ENCODE measurements around the gene BCS1L.

BCS1L gene

DNA sequence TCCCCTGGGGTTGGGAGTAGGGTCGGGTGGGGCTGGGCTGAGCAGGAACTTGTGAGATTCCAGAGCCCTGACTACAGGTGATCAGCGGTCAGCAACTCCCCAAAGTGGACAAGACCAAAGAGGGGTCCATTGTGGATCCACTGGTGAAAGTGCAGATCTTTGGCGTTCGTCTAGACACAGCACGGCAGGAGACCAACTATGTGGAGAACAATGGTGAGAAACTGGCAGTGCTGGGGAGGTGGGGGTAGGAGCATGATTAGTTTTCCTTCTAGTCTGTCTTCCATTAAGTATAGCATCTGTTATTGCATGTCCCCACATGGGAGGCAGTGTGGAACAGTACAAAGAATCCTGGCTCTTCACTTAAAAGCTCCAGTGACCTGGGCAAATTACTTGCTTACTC lies 23.8 kb upstream of the BCS1L start:
- H3K9me3 ChIP-seq (ENCODE audit: control insufficient read depth in 2 of 2, low read length in 2 of 2), result no peaks in the 10 kb centered on the region
- H3K27ac ChIP-seq (ENCODE audit: low read depth in 2 of 2, low read length in 2 of 2), result no peak overlapping the region
- no peaks in the 10 kb centered on the region for H3K4me1 ChIP-seq (ENCODE audit: control insufficient read depth in 2 of 2, insufficient read depth in 2 of 2, low read length in 2 of 2)
- H3K27me3 ChIP-seq (ENCODE audit: control insufficient read depth in 2 of 2, insufficient read depth in 2 of 2, low read length in 2 of 2), result no peaks in the 10 kb centered on the region
- no peak overlapping the region for H3K9ac ChIP-seq (ENCODE audit: low read depth in 1 of 2, low read length in 2 of 2)
- peaks cover 57 to 58% of the 10 kb centered on the region in 2 donors for H3K36me3 ChIP-seq (ENCODE audit: control insufficient read depth in 2 of 2, insufficient read depth in 2 of 2, low read length in 2 of 2)
- no peak overlapping the region for H3K4me3 ChIP-seq (ENCODE audit: low read length in 2 of 2)

DNA sequence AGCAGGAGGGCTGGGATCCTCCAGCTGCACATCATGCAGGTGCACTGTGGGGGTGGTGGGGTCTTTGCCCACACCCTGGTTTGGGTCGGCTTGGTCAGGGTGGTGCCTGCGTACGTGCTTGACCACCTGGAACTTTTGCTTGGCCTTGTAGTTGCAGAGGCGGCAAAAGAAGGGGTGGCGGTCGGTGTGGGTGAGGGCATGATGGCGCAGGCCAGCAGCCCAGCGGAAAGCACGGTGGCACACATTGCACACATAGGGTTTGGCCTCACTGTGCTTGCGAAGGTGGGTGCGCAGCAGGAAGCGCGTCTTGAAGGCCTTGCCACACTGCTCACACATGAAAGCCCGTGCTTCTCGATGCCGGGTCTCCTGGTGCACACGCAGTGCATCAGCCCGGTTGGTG lies 21.1 kb upstream of the BCS1L start:
- H3K9ac ChIP-seq (ENCODE audit: low read depth in 1 of 2, low read length in 2 of 2), result no peak overlapping the region
- H3K27me3 ChIP-seq (ENCODE audit: control insufficient read depth in 2 of 2, insufficient read depth in 2 of 2, low read length in 2 of 2), result no peaks in the 10 kb centered on the region
- H3K4me3 ChIP-seq (ENCODE audit: low read length in 2 of 2), result no peak overlapping the region
- no peaks in the 10 kb centered on the region for H3K9me3 ChIP-seq (ENCODE audit: control insufficient read depth in 2 of 2, low read length in 2 of 2)
- H3K4me1 ChIP-seq (ENCODE audit: control insufficient read depth in 2 of 2, insufficient read depth in 2 of 2, low read length in 2 of 2), result no peaks in the 10 kb centered on the region
- H3K36me3 ChIP-seq (ENCODE audit: control insufficient read depth in 2 of 2, insufficient read depth in 2 of 2, low read length in 2 of 2), result peaks cover 70 to 72% of the 10 kb centered on the region in 2 donors
- H3K27ac ChIP-seq (ENCODE audit: low read depth in 2 of 2, low read length in 2 of 2), result no peak overlapping the region

DNA sequence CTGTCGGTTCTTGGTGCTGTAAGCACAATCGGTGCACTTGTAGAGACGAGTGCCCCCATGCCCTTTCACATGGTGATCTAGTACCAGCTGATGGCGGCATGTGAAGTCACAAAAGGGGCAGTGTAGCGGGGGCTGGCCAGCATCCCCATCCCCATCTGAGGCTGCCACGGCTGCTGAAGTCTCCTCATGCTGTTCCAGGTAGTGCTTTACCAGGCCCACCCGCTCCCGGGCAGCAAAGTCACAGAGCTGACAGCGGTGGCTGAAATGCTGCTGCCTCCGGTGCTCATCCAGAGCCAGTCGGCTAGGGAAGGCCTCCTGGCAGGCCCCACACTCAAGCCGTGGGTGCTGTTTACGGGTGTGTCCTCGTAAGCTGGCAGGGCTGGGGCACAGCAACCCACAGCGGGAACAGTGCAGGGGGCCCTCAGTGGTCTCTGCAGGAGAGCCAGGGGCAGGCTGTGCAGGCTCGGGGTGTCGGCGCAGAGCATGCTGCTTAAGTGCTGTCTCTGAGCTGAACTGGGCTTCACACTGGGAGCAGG lies 17.3 kb upstream of the BCS1L start:
- peaks cover 70 to 74% of the 10 kb centered on the region in 2 donors for H3K36me3 ChIP-seq (ENCODE audit: control insufficient read depth in 2 of 2, insufficient read depth in 2 of 2, low read length in 2 of 2)
- H3K4me3 ChIP-seq (ENCODE audit: low read length in 2 of 2), result no peak overlapping the region
- no peak overlapping the region for H3K9ac ChIP-seq (ENCODE audit: low read depth in 1 of 2, low read length in 2 of 2)
- H3K27me3 ChIP-seq (ENCODE audit: control insufficient read depth in 2 of 2, insufficient read depth in 2 of 2, low read length in 2 of 2), result no peaks in the 10 kb centered on the region
- H3K9me3 ChIP-seq (ENCODE audit: control insufficient read depth in 2 of 2, low read length in 2 of 2), result no peaks in the 10 kb centered on the region
- H3K27ac ChIP-seq (ENCODE audit: low read depth in 2 of 2, low read length in 2 of 2), result no peak overlapping the region
- H3K4me1 ChIP-seq (ENCODE audit: control insufficient read depth in 2 of 2, insufficient read depth in 2 of 2, low read length in 2 of 2), result no peaks in the 10 kb centered on the region

DNA sequence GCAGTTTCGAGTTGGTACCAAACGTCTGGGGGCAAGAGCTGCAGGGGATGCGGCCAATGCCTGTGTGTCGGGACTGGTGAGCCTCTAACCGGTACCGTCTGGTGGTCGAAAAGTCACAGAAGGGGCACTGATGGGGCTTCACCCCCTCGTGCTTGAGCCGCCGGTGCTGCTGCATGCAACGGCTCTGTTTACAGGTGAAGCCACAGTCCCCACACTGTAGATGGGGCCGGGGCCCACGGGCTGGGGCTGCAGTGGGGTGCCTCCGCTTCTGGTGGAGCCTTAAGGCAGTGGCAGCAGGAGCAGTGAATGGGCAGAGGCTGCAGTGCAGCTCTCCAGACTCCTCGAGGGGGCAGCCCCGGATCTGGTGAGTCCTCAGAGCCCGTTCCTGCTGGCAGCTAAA lies 16.7 kb upstream of the BCS1L start:
- Histone ChIP-seq H3K4me1 (ENCODE audit: control insufficient read depth in 2 of 2, insufficient read depth in 2 of 2, low read length in 2 of 2) (no peaks in the 10 kb centered on the region), H3K27ac (ENCODE audit: low read depth in 2 of 2, low read length in 2 of 2) (no peak overlapping the region), H3K4me3 (ENCODE audit: low read length in 2 of 2) (no peak overlapping the region), H3K36me3 (ENCODE audit: control insufficient read depth in 2 of 2, insufficient read depth in 2 of 2, low read length in 2 of 2) (peaks cover 71 to 73% of the 10 kb centered on the region in 2 donors), H3K27me3 (ENCODE audit: control insufficient read depth in 2 of 2, insufficient read depth in 2 of 2, low read length in 2 of 2) (no peaks in the 10 kb centered on the region), H3K9me3 (ENCODE audit: control insufficient read depth in 2 of 2, low read length in 2 of 2) (no peaks in the 10 kb centered on the region), H3K9ac (ENCODE audit: low read depth in 1 of 2, low read length in 2 of 2) (no peak overlapping the region)

DNA sequence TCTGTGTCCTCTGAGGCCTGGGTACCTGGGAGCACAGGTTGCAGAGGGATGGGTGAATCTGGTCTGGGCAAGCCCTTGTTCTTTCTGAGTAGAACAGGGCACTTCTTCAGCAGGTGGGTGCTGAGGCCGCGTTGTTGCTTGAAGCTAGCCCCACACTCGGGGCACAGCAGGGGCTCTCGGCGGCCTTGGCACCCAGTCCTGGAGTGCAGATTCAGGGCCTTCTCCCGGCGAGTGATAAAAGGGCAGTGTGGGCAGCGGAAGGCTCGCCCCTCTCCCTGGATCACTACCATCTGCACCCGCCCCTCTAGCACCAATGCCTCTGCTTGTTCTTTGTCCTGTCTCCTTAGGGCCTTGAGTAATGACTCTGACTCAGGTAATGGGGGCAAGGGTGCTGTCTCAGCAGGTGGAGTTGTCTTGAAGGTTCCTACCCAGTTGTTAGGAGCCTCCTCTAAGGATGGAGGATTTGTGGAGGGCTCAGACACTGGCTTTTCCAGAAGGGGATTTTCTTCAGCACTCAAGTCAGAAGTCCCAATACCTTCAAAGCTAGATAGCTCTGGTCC lies 15.7 kb upstream of the BCS1L start:
- no peak overlapping the region for H3K4me3 ChIP-seq (ENCODE audit: low read length in 2 of 2)
- H3K9me3 ChIP-seq (ENCODE audit: control insufficient read depth in 2 of 2, low read length in 2 of 2), result no peaks in the 10 kb centered on the region
- no peaks in the 10 kb centered on the region for H3K27me3 ChIP-seq (ENCODE audit: control insufficient read depth in 2 of 2, insufficient read depth in 2 of 2, low read length in 2 of 2)
- H3K27ac ChIP-seq (ENCODE audit: low read depth in 2 of 2, low read length in 2 of 2), result no peak overlapping the region
- no peak overlapping the region for H3K9ac ChIP-seq (ENCODE audit: low read depth in 1 of 2, low read length in 2 of 2)
- H3K4me1 ChIP-seq (ENCODE audit: control insufficient read depth in 2 of 2, insufficient read depth in 2 of 2, low read length in 2 of 2), result no peaks in the 10 kb centered on the region
- peaks cover 71 to 74% of the 10 kb centered on the region in 2 donors for H3K36me3 ChIP-seq (ENCODE audit: control insufficient read depth in 2 of 2, insufficient read depth in 2 of 2, low read length in 2 of 2)

DNA sequence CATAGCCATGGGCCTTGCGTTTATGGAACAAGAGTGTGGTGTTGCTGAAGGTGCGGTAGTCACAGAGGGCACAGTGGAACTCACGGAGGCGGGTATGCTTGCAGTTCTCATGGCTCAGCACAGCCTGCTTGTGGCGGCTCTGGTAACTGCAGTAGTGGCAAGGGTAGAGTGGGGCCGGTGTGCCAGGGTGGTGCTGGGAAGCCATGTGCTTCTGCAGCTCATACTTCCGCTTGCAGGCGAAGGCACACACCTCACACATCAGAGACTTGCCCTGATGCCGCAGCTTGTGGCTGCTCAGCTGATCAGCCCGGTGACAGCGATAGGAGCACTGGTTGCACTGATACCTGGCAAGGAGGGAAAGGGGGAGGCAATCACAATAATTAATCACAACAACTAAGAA lies 14.8 kb upstream of the BCS1L start:
- no peaks in the 10 kb centered on the region for H3K4me1 ChIP-seq (ENCODE audit: control insufficient read depth in 2 of 2, insufficient read depth in 2 of 2, low read length in 2 of 2)
- H3K27ac ChIP-seq (ENCODE audit: low read depth in 2 of 2, low read length in 2 of 2), result no peak overlapping the region
- no peak overlapping the region for H3K4me3 ChIP-seq (ENCODE audit: low read length in 2 of 2)
- H3K9me3 ChIP-seq (ENCODE audit: control insufficient read depth in 2 of 2, low read length in 2 of 2), result no peaks in the 10 kb centered on the region
- no peak overlapping the region for H3K9ac ChIP-seq (ENCODE audit: low read depth in 1 of 2, low read length in 2 of 2)
- H3K36me3 ChIP-seq (ENCODE audit: control insufficient read depth in 2 of 2, insufficient read depth in 2 of 2, low read length in 2 of 2), result peaks cover 73 to 74% of the 10 kb centered on the region in 2 donors
- no peaks in the 10 kb centered on the region for H3K27me3 ChIP-seq (ENCODE audit: control insufficient read depth in 2 of 2, insufficient read depth in 2 of 2, low read length in 2 of 2)

DNA sequence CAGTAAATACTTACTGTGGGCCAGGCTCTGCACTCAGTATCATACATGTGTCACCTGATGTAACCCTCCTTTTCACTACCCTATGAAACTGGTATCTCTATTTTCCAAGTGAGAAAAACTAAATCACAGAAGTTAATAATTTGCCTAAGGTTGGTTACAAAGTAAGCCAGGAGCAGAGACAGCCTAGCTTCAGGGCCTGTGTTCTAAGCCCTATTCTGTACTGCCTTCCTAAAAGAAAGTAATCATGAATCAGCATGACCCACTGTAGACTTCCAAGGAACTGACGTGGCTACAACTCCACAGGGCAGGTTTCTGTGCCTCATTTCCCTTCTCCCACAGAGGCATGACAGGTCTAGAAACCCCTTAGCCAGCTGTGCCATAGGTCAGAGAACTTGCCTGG lies 14.4 kb upstream of the BCS1L start:
- Histone ChIP-seq H3K9me3 (ENCODE audit: control insufficient read depth in 2 of 2, low read length in 2 of 2) (no peaks in the 10 kb centered on the region), H3K9ac (ENCODE audit: low read depth in 1 of 2, low read length in 2 of 2) (no peak overlapping the region), H3K4me3 (ENCODE audit: low read length in 2 of 2) (no peak overlapping the region), H3K4me1 (ENCODE audit: control insufficient read depth in 2 of 2, insufficient read depth in 2 of 2, low read length in 2 of 2) (no peaks in the 10 kb centered on the region), H3K27ac (ENCODE audit: low read depth in 2 of 2, low read length in 2 of 2) (no peak overlapping the region), H3K36me3 (ENCODE audit: control insufficient read depth in 2 of 2, insufficient read depth in 2 of 2, low read length in 2 of 2) (peaks cover 73 to 76% of the 10 kb centered on the region in 2 donors), H3K27me3 (ENCODE audit: control insufficient read depth in 2 of 2, insufficient read depth in 2 of 2, low read length in 2 of 2) (no peaks in the 10 kb centered on the region)

DNA sequence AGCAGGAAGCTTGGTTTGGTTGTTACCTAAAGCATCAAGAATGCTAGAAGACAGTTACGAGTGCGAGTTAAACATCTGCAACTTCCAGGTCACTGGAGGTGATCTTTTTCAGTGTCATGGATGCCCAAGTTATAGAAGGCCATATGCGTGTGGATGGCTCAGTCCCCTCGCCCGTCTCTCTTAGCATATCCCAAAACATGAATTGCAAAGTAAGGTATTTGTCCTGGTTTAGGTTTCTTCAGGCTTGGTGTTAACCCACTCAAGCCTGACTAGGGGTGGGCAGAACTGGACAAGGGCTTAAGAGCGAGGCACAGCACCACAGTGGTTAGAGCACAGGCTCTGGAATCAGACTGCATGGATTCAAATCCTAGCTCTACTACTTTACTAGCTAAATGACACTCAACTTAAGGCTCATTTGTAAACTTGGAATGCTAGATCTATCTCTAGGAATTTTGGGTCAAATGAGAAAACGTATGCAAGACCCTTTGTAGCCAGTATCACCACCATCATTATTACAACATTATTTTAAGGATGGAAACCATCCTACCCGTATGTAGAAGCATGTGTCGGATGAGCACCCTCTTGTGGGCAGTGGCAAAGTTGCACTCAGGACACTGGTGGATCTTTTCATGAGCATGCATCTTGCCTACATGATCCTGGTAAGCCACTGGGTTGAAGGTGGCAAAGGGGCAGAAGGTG lies 11.2 kb upstream of the BCS1L start:
- no peak overlapping the region for H3K9ac ChIP-seq (ENCODE audit: low read depth in 1 of 2, low read length in 2 of 2)
- H3K27ac ChIP-seq (ENCODE audit: low read depth in 2 of 2, low read length in 2 of 2), result no peak overlapping the region
- no peaks in the 10 kb centered on the region for H3K27me3 ChIP-seq (ENCODE audit: control insufficient read depth in 2 of 2, insufficient read depth in 2 of 2, low read length in 2 of 2)
- H3K4me3 ChIP-seq (ENCODE audit: low read length in 2 of 2), result no peak overlapping the region
- peaks cover 69 to 80% of the 10 kb centered on the region in 2 donors for H3K36me3 ChIP-seq (ENCODE audit: control insufficient read depth in 2 of 2, insufficient read depth in 2 of 2, low read length in 2 of 2)
- H3K9me3 ChIP-seq (ENCODE audit: control insufficient read depth in 2 of 2, low read length in 2 of 2), result no peaks in the 10 kb centered on the region
- no peaks in the 10 kb centered on the region for H3K4me1 ChIP-seq (ENCODE audit: control insufficient read depth in 2 of 2, insufficient read depth in 2 of 2, low read length in 2 of 2)

DNA sequence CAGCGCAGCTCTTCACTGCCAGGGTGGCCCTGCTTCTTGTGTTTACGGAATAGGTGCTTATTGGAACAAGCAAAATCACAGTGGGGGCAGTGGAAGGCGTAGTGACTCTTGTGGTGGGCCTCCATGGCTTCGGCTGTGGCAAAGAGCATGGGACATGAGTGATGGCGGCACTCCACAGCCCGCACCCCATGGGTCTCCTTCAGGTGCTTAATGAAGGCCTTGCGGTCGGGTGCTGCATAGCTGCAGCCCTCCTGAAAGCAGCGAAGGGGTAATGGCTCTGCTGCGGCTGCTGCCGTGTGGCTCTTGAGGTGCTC lies 10.7 kb upstream of the BCS1L start:
- Histone ChIP-seq H3K36me3 (ENCODE audit: control insufficient read depth in 2 of 2, insufficient read depth in 2 of 2, low read length in 2 of 2) (peaks cover 67 to 80% of the 10 kb centered on the region in 2 donors), H3K9ac (ENCODE audit: low read depth in 1 of 2, low read length in 2 of 2) (no peak overlapping the region), H3K27me3 (ENCODE audit: control insufficient read depth in 2 of 2, insufficient read depth in 2 of 2, low read length in 2 of 2) (no peaks in the 10 kb centered on the region), H3K4me3 (ENCODE audit: low read length in 2 of 2) (no peak overlapping the region), H3K4me1 (ENCODE audit: control insufficient read depth in 2 of 2, insufficient read depth in 2 of 2, low read length in 2 of 2) (no peaks in the 10 kb centered on the region), H3K9me3 (ENCODE audit: control insufficient read depth in 2 of 2, low read length in 2 of 2) (no peaks in the 10 kb centered on the region), H3K27ac (ENCODE audit: low read depth in 2 of 2, low read length in 2 of 2) (no peak overlapping the region)

DNA sequence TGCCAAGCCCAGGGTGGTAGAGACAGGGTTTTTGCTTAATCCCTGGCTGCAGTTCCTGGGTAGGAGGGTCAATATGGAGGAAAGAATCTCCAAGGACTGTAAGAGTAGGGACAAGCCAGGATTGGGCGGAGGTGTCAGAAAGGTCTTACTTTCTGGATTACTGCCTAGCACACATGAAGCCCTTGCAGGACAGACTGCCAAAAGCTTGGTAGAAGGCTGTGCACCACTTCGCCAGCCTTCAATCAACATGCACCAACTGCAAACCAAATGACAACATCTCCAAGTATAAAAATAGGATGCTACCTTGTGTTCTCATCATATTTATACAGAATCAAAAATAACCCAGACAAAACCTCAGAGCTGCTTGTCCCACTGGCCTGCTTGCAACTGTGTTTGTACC lies 3.7 kb upstream of the BCS1L start:
- H3K9me3 ChIP-seq (ENCODE audit: control insufficient read depth in 2 of 2, low read length in 2 of 2), result no peaks in the 10 kb centered on the region
- H3K27me3 ChIP-seq (ENCODE audit: control insufficient read depth in 2 of 2, insufficient read depth in 2 of 2, low read length in 2 of 2), result no peaks in the 10 kb centered on the region
- H3K9ac ChIP-seq (ENCODE audit: low read depth in 1 of 2, low read length in 2 of 2), result no peak overlapping the region
- no peak overlapping the region for H3K27ac ChIP-seq (ENCODE audit: low read depth in 2 of 2, low read length in 2 of 2)
- H3K4me1 ChIP-seq (ENCODE audit: control insufficient read depth in 2 of 2, insufficient read depth in 2 of 2, low read length in 2 of 2), result peaks cover 12 to 14% of the 10 kb centered on the region in 2 donors
- no peak overlapping the region for H3K4me3 ChIP-seq (ENCODE audit: low read length in 2 of 2)
- peaks cover 24 to 40% of the 10 kb centered on the region in 2 donors for H3K36me3 ChIP-seq (ENCODE audit: control insufficient read depth in 2 of 2, insufficient read depth in 2 of 2, low read length in 2 of 2)
